ENCODE data around the gene CCDC116. TPM values are rescaled to one million over a fixed set of nuclear protein-coding genes. Genes with fewer than 3 reads are reported as not detected.

CCDC116 gene
- total RNA-seq, 4 donors from 2014 or later = 0.20 to 0.22 TPM; not detected in 2

- in situ Hi-C loops (cut with MboI; ENCODE audit: low sequenced_read_pairs in 4 of 4) = no loop called here
- Histone ChIP-seq H3K4me1 (peaks cover 0 to 12% of the 10 kb centered on the region in 2 donors), H3K27ac (peak overlapping the region; percentile 86 to 98 (median 93)), H3K4me3 (peak overlapping the region; percentile 76 to 87 (median 78)), H3K9me3 (no peaks in the 10 kb centered on the region), H3K27me3 (no peaks in the 10 kb centered on the region), H3K36me3 (peaks cover 0 to 2% of the 10 kb centered on the region in 2 donors)
- TF ChIP-seq CTCF (IDR thresholded peaks at IDR 0.05 in 4 of 5, conservative IDR thresholded peaks at IDR 0.05 in 1 of 5) (no peak), POLR2A (IDR thresholded peaks at IDR 0.05) (no peak)
- intact Hi-C loops (cut with DNase I; ENCODE audit: low total_unique reads) = loop anchor here (5.0 kb wide), 1 partner anchor 272 kb away; no protein-coding TSS in a partner anchor
- DNase-seq = no peak
- no peak for ATAC-seq
These were observed 32.7 kb downstream of the CCDC116 start for GRCh38 chr22:21665047-21665851.

GRCh38 chr22:21666786-21667185 is 34.2 kb downstream of the CCDC116 start:
- Histone ChIP-seq H3K27me3 (no peaks in the 10 kb centered on the region), H3K4me1 (peaks cover 0 to 12% of the 10 kb centered on the region in 2 donors), H3K4me3 (peak overlapping the region; percentile 76 to 87 (median 78)), H3K27ac (peak overlapping the region; percentile 86 to 98 (median 93)), H3K36me3 (peaks cover 0 to 18% of the 10 kb centered on the region in 2 donors), H3K9me3 (no peaks in the 10 kb centered on the region)
- in situ Hi-C loops (cut with MboI; ENCODE audit: low sequenced_read_pairs in 4 of 4) = no loop called here
- no peak for ATAC-seq
- TF ChIP-seq CTCF (IDR thresholded peaks at IDR 0.05 in 4 of 5, conservative IDR thresholded peaks at IDR 0.05 in 1 of 5) = no peak
- no peak for TF ChIP-seq POLR2A (IDR thresholded peaks at IDR 0.05)
- DNase-seq = no peak
- intact Hi-C loops (cut with DNase I; ENCODE audit: low total_unique reads) = loop anchor here (5.0 kb wide), 1 partner anchor 271 kb away; no protein-coding TSS in a partner anchor

- Histone ChIP-seq H3K4me3 (no peak overlapping the region), H3K9me3 (no peaks in the 10 kb centered on the region), H3K27ac (no peak overlapping the region), H3K4me1 (peaks cover 0 to 12% of the 10 kb centered on the region in 2 donors), H3K36me3 (peaks cover 0 to 40% of the 10 kb centered on the region in 2 donors), H3K27me3 (no peaks in the 10 kb centered on the region)
- in situ Hi-C loops (cut with MboI; ENCODE audit: low sequenced_read_pairs in 4 of 4) = no loop called here
- DNase-seq (no peak), ATAC-seq (no peak)
- TF ChIP-seq CTCF (IDR thresholded peaks at IDR 0.05 in 4 of 5, conservative IDR thresholded peaks at IDR 0.05 in 1 of 5) (no peak), POLR2A (IDR thresholded peaks at IDR 0.05) (no peak)
- intact Hi-C loops (cut with DNase I; ENCODE audit: low total_unique reads) = loop anchor here (5.0 kb wide), 1 partner anchor 268 kb away; no protein-coding TSS in a partner anchor
These were observed 36.5 kb downstream of the CCDC116 start for GRCh38 chr22:21669026-21669425.

- no peak overlapping the region for H3K4me3 ChIP-seq
- in situ Hi-C loops (cut with MboI; ENCODE audit: low sequenced_read_pairs in 4 of 4) (no loop called here), intact Hi-C loops (cut with DNase I; ENCODE audit: low total_unique reads) (no loop called here)
- H3K4me1 ChIP-seq = peaks cover 0 to under 1% of the 10 kb centered on the region in 2 donors
- TF ChIP-seq POLR2A (IDR thresholded peaks at IDR 0.05) (no peak), CTCF (IDR thresholded peaks at IDR 0.05 in 4 of 5, conservative IDR thresholded peaks at IDR 0.05 in 1 of 5) (no peak)
- no peaks in the 10 kb centered on the region for H3K27me3 ChIP-seq
- peaks cover 0 to 60% of the 10 kb centered on the region in 2 donors for H3K36me3 ChIP-seq
- no peak overlapping the region for H3K27ac ChIP-seq
- H3K9me3 ChIP-seq = no peaks in the 10 kb centered on the region
- no peak for DNase-seq
- ATAC-seq = no peak
These were observed 39.6 kb downstream of the CCDC116 start for GRCh38 chr22:21672107-21672629.

Data from gastrocnemius medialis (tissue), 4 donors.